Measurements from ENCODE around the gene CADM4.
"Not testable (repeated sequence)": the region's sequence is repeated elsewhere in the genome, so short reads cannot be mapped to it uniquely, and the experiment has no call there.

The CADM4 gene

DNA sequence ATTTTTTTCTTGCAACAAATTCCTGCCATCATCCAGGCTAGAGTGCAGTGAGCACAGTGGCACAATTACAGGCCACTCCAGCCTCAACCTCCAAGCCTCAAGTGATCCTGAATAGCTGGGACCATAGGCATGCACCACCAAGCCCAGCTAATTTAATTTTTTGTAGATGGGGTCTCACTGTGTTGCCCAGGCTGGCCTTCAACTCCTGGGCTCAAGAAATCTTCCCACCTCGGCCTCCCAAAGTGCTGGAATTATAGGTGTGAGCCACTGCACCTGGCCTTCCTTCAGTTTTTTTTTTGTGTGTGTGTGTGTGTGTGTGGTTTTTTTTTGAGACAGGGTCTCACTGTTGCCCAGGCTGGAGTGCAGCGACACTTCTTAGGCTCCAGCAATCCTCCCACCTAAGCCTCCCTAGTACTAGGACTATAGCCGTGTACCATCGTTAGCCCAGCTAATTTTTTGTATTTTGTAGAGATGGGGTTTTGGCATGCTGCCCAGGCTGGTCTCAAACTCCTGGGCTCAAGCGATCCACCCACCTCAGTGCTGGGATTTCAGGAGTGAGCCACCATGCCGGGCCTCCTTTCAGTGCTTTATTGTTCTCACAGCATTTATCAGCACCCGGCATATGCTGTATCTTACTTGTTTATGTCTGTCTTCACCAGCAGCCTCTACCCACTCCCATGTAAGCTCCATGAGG lies 33.6 kb downstream of the CADM4 start:
- DNase-seq = no peak

DNA sequence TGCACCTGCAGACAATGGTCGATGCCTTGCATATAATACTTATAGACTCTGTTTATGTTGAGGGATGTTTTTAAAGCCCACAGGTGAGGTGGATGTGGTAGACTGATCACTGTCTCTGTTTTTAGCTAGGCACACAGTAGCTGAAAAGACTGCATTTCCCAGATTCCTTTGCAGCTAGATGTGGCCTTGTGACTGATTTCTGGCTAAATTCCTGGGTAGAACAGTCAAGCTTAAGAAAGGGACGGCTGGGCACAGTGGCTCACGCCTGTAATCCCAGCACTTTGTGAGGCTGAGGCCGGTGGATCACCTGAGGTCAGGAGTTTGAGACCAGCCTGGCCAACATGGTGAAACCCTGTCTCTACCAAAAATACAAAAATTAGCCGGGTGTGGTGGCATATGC lies 39.3 kb downstream of the CADM4 start:
- not testable (repeated sequence) for DNase-seq

DNA sequence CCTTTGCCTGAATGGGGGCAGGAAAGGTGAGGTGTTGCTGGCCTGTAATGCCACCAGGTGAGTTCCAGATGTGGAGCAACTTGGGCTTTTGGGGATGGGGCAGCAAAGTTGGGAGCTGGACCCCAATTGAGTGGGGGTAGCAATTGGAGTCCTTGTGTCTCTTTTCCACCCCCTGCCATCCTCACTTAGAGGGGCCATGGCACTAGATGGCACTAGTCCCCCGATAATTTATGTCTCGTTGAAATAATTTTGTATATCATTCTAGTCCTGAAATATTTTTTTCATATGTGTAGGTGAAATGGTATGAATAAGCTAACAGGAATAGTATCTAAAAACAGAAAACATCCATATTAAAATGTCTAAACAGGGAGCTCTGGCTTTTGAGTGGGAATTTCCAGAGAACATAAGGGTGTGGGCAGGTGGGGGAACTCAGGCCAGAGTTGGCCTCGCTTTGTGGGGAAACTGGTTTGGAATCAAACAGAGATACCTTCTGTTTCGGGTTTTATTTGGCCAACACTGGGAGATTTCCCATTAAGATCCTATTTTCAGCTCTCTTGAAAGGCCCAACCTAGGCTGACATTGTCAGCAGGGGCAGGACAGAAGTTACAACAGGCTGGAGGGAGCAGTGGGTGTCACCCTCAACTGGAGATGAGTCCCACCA lies 39.9 kb downstream of the CADM4 start:
- DNase-seq = no peak

DNA sequence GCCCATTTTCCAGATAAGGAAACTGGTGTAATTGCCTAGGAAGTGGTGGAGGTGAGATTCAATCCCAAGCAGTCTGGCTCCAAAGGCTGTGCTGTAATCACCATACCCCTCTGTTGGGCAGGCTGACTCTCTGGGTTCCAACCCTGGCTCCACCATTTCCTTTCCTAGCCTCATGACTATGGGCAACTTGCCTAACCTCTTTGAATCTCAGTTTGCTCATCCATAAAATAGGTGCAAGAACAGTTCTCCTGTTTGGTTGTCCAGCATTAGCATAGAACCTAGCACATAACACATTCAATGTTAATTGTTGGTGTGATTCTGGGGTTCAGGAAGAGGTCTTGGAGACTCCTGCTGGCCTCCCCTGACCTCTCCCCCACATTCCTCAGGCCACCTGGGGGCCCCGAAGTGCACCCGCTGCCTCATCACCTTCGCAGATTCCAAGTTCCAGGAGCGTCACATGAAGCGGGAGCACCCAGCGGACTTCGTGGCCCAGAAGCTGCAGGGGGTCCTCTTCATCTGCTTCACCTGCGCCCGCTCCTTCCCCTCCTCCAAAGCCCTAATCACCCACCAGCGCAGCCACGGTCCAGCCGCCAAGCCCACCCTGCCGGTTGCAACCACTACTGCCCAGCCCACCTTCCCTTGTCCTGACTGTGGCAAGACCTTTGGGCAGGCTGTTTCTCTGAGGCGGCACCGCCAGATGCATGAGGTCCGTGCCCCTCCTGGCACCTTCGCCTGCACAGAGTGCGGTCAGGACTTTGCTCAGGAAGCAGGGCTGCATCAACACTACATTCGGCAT lies 41.0 kb downstream of the CADM4 start:
- DNase-seq = no peak

DNA sequence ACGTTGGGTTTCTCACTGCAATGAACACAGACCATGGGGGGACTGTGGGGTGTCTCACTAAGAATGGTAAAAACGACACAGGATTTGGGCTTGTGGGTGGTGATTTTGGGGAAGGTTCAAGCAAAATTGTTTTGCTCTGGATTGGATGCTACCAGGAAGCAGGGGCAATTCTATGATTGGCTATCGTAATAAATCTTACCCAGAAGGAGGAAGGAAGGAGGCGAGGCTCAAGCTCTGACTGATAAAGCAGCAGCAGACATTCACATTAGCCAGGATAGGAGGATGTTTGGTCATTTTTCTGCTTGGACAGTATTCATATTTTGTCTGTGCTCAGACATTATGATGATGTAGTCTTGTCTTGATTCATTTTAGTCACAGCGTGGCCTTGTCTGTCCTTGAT lies 41.8 kb downstream of the CADM4 start:
- no peak for DNase-seq

DNA sequence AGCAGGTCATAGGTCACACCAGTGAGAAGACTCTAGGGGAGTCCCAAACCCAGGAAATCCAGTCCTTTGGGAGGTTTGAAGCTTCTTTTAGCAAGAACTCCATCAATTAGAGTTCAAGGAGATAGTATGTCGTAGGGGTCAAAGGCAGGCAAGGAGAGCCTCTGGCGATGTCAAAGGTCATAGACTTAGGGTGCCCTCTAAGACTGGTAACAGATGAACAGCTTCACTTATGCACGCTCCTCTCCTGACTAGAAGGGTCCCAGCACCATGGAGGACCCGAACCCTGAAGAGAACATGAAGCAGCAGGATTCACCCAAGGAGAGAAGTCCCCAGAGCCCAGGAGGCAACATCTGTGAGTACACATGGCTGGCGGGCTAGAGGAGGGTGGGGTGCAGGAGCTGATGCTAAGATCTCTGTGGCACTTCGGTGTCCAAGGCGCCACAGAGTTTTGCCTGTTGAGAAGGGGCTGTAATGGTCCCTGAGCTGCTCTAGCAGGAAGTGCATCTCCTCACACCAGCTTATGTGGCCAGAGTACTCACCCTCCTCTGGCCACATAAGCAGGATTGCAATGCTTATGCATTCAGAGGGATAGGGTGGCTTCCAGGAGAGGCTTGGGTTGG lies 42.7 kb downstream of the CADM4 start:
- DNase-seq = no peak

DNA sequence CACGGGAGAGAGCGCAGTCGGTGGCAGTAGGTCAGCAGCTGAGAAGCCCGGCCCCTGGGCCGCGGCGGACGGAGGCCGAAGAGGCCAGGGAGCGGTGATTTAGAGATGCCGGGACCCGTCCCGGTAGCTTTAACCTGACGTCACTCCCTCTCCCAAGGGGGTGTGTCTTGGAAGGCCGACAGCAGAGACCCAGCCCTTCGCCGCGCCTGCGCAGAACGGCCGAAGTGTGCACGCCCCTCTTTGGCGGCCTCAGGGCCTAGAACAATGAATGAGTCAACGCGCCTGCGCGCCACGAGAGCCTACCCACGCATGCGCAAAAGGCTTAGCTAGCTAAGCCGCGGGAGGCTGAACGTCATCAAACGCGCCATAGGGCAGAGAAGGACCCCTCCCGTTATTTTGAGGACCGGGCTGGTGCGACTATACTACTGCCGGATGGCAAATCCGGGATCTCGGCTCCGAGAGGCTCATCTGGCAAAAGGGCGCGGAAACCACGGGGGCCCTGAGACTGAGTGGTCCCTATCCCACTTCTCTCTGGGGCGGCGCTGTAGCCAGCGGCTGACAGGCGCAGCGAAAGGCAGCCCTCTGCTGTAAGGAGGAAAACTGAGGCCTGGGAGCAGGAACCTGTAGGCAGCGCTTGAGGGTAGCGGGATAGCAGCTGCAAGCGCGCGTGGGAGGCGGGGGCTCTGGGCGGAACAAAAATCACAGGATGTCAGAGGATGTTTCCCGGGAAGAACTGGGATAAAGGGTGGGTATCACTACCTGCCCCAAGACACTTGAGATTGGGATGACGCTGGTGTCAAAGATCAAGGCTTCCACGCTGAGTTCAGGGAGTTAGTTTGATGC lies 43.4 kb downstream of the CADM4 start, which contains the start of the genes IRGQ and ZNF576:
Gene IRGQ, minus strand, starts transcription at position 136 of the 843 bp plus-strand sequence. CDS start 796 bp downstream, outside the sequence.
Gene ZNF576, plus strand, starts transcription at position 597 of the 843 bp plus-strand sequence. CDS start 514 bp downstream, outside the sequence.
- DNase-seq = peak; percentile 76

DNA sequence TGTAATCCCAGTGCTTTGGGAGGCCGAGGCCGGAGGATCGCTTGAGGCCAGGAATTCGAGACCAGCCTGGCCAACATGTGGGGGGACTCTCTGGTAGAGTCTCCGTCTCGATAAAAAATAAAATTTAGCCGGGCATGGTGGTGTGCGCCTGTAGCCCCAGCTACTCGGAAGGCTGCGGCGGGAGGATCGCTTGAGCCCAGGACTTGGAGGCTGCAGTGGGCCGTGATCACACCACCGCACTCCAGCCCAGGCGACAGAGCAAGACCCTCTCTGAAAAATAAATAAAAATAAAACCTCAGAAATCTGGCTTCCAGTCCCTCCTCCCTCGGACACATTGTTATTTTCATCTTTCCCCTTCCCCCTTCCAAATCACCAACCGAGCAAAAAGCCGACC lies 44.0 kb downstream of the CADM4 start:
- DNase-seq = no peak

DNA sequence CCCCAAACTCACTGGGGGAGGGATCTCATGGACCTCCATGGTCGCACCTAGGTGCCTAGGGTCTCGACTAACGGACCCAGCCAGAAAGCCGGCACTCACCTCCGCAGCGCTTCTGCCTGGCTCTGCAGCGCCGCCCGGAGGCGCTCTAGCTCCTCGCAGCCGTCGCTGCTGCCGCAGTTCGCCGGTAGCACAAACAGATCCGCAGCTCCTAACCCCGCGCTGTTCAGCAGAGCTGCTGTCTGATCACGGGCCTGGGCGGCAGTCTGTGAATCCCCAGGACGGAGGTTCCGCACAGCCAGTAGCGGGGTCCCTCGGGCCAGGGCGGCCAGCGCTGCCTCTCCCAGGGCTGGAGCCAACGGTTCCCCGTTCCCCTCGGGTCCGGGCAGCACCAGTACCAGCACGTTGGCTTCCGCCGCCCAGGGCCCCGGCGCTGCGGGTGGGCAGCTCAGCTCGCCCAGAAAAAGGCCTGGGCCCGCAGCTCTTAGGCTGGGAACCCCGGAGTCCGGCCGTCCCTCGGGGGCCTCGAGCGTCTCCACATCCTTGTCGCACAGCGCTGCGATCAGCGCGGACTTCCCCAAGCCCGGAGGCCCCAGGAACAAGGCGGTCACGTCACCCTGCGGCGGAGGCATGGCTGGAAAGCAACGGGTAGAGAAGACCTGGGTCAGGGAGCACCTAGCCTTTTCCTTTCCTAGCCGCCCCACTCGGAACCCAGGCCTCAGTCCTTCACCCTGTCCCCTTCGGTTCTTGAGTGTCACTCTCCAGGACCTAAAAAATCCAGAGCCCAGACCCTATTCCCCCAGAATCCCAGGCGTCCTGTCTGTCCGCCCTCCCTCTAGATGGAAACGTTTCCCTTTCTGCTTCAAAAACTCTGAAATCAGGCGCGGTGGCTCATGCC lies 44.7 kb downstream of the CADM4 start:
- DNase-seq = no peak

DNA sequence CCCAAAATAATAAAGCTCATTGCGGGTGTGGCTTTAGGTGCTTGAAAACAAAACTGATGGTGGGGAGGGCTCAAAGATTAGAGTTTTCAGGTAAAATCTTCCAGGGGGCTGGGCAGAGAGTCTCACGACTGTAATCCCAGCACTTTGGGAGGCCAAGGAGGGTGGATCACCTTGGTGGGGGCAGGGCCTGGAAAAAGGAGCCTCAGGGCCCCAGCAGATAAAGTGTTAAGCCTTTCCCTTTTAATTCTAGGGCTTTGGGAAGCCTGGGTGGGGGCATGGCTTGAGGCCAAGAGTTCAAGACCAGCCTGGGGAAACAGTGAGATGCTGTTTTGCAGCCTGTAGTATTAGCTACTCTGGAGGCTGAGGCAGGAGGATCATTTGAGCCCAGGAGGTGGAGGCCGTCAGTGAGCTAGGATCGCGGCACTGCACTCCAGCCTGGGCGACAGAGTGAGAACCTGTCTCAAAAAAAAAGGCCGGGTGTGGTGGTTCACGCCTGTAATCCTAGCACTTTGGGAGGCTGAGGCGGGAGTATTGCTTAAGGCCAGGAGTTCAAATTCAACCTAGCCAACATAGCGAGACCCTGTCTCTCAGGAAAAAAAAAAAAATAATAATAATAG lies 45.5 kb downstream of the CADM4 start:
- no peak for DNase-seq

DNA sequence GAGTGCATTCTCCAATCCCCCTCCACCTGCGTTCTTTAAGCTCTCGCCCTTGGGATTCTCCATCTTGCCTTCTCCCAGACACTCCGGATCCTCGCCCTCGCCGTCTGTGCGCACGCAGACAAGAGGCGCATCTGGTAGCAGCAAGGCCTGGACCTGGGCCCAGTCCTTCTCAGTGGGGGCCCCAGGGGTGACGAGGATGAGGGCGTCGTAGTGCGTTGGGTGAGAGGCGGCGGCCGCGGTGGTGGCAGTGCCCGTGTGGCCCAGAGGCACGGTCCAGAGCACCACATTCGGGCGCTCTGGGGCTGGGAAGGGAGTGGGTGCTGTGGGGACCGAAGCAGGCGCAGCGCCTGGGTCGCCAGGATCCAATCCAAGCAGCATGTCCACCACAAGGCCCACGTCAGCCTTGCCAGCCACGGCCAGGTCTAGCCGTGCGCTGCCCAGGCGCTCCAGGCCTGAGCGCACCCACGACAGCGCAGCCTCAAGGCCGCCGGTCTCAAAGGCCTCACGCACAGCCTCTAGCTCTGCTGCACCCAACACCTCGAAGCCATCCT lies 46.8 kb downstream of the CADM4 start:
- no peak for DNase-seq

DNA sequence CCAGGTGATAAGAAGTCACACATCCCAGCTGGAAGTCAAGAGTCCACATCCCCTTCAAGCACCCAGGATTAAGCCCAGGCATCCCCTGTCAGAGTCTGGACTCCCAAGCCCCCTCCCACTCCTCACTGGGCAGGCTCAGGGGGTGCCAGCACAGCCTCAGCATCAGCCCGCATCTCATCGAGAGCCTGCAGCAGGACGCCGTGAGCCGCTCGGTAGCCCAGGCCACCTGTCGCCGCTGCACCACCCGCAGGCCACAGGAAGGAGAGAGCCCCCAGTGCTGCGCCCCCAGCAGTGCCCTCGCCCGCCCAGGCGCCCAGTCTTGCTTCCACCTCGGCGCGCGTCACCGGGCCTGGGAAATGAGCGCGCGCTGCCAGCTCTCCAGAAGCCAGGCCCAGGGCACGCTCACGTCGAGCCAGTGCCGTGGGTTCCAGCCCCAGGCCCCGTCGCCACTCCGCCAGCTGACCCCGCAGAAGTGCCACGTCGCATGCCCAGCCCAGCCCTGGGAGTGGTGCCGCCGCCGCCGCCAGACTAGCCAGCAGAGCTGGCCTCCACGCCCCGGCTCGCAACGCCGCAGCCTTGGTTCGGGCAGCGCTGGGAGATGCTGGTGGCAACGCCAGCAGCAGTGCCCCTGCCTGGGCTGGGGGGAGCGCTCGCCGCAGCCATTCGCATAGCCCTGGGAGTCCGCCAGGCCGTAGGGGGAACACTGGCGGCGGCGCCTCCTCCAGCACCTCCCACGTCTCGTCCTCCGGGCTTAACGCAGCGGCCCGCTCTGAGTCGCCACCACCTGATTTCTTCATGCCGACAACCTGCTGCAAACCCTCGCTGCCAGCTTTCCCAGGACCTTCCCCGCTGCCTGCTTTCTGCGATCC lies 47.5 kb downstream of the CADM4 start:
- no peak for DNase-seq

DNA sequence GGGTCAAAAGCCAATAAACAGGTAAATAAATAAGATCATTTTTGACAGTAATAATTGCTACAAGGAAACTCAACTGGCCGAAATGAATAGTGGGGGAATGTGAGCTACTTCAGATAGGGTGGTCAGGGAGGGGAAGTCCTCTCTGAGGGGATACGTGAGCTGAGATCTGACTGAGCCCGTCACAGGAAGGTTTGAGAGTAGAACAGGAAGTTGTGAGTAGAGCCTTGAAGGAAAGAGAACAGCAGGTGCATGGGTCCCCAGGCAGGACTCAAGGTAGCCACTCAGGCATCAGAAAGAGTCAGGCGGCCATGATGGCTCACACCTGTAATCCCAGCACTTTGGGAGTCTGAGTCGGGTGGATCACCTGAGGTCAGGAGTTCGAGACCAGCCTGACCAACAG lies 50.0 kb downstream of the CADM4 start:
- no peak for DNase-seq

DNA sequence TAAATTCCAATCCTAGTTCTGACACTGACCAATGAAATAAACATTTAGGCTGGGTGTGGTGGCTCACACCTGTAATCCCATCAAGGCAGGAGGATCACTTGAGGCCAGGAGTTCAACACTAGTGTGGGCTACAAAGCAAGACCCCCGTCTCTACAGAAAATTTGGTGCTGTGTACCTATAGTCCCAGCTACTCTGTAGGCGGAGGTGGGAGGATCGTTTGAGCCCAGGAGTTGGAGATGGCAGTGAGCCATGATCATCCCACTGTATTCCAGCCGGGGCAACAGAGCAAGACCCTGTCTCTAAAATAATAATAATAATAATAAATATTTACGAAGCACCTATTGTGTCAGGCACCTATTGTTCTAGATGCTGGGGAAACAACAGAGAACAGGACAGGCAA lies 50.4 kb downstream of the CADM4 start:
- no peak for DNase-seq

DNA sequence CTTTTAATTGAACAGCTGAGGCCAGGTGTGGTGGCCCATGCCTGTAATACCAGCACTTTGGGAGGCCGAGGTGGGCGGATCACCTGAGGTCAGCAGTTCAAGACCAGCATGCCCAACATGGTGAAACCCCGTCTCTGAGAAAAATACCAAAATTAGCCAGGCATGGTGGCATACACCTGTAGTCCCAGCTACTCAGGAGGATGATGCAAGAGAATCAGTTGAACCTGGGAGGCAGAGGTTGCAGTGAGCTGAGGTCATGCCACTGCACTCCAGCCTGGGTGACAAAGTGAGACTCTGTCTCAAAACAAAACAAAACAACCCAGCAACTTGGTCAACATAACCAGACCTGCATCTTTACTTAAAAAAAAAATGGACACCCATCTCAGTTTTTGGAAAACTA lies 52.6 kb downstream of the CADM4 start:
- not testable (repeated sequence) for DNase-seq

DNA sequence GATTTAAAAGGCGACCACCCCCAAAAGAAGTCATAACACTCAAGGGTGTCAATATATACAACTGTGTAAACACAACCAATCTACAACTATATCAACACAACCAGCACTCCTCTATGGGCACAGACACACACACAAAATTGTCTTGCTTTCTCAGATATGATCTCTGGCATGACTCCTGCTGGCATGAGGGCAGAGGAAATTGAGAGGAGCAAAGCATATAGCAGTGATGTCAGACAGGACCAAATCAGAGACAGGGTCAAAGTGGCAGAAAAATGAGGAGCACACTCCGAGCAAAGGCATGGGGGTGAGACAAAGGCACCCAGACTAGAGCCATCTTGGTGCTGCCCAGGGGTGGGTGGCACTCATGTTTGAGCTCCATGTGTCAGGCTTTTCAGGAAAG lies 53.3 kb downstream of the CADM4 start:
- no peak for DNase-seq

DNA sequence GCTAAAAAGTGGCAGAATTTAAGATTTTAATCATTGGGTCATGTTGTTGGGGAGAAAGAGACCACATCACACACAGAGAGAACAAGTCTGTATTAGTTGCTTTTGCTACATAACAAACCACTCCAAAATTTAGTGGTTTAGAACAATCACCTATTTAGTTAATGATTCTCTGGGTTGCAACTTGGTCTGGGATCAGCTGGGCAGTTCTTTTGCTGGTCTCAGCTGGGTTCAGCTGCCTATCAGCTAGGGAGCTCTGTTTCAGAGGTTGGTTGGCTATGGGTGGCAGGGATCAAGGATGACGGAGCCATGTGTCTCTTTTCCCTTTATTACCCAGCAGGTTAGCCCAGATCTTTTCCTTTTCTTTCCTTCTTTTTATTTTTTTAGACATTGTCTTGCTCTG lies 55.2 kb downstream of the CADM4 start:
- no peak for DNase-seq

DNA sequence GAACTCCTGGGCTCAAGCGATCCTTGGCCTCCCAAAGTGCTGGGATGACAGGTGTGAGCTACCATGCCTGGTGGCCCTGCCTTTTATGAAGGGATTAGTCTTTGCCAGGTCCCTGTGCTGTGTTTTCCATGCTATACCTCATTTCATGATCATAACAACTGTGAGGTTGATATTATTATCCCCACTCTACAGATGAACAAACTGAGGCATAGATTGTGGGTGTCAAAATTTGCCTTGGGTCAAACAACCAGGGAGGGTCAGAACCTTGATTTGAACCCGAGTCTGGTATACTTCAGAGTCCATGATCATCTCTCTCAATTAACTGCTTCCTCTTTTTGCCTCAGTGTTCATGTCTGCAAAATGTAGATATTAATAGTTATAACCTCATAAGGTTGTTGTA lies 57.2 kb downstream of the CADM4 start:
- no peak for DNase-seq

DNA sequence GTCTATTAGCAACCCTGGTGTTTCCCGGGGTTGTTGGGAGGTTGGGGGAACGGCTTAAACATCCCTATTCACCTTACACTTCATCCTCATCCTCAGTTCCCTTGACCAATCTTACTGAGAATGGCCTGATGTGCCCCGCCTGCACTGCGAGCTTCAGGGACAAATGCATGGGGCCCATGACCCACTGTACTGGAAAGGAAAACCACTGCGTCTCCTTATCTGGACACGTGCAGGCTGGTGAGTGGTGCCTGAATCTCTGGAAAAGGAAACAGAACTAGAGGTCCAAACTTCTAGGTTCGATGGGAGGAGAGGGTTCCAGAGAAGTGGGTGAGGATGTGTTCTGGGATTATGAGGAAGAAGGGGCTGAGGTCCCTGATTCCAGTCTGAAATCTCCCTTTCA lies 58.2 kb downstream of the CADM4 start:
- DNase-seq = no peak

All from cortex of kidney (tissue), 1 donor.